T-helper 1 cell treated with Interleukin-12 subunit alpha and Interleukin-12 subunit beta and Interleukin-4 antibody, amounts not matched to agents 30 ng/mL and 1 ng/mL, for 36 hours (primary cell): Measurements from ENCODE around the gene SMAD4. TPM values are rescaled to one million over a fixed set of nuclear protein-coding genes. Genes with fewer than 3 reads are reported as not detected.
"Not testable (repeated sequence)": the region's sequence is repeated elsewhere in the genome, so short reads cannot be mapped to it uniquely, and the experiment has no call there.

ENCODE experiments used
- intact Hi-C: fragments of 100-400 bp; cut with micrococcal nuclease; formaldehyde crosslinking; loops from one replicate; pipeline ENCODE4 v1.15.1; 2024
- total RNA-seq: library from RNA; stranded (reverse); gene quantifications from 2 replicates; pipeline ENCODE4 v1.2.3, GENCODE V29; 2022

The SMAD4 gene
- total RNA-seq, 1 donor from 2014 or later: 90.7 TPM

DNA sequence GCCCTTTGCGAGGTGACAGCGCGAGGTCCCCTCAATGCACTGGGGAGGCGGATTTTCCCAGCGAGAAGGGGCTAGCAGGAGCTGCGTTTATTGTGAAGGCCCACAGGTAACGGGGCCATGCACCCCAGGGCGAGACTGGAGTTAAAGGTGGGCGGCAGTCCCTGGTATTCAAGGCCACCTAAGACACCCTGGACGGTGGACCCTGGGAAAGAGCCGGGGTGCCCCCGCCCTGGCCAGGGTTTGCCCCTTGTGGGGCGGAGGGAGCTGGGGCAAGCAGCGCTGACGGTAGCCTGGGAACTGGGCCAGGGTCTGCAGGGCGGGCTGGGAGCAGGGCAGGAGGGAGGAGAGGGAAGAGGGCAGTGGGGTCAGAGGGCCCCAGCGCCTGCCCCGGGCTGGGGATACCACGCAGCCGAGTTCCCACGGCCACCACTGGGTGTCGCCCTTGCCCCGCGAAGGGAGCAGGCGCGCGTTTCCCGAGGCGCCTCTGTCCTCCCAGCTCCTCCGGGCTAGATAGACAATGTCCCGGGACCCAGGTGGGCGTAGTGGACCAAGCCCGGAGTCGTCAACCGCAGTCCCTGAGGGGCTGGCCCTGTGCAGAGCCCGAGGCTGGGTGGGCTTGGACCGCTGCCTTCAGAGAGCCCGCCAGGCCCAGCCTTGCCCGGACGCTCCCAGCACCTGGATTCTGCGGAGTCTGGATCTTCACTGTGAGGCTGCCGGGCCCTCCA lies 80.2 kb downstream of the SMAD4 start:
- intact Hi-C loops: loop anchor here (1.0 to 2.0 kb wide), 6 partner anchors 86 to 558 kb away; no protein-coding TSS in a partner anchor

DNA sequence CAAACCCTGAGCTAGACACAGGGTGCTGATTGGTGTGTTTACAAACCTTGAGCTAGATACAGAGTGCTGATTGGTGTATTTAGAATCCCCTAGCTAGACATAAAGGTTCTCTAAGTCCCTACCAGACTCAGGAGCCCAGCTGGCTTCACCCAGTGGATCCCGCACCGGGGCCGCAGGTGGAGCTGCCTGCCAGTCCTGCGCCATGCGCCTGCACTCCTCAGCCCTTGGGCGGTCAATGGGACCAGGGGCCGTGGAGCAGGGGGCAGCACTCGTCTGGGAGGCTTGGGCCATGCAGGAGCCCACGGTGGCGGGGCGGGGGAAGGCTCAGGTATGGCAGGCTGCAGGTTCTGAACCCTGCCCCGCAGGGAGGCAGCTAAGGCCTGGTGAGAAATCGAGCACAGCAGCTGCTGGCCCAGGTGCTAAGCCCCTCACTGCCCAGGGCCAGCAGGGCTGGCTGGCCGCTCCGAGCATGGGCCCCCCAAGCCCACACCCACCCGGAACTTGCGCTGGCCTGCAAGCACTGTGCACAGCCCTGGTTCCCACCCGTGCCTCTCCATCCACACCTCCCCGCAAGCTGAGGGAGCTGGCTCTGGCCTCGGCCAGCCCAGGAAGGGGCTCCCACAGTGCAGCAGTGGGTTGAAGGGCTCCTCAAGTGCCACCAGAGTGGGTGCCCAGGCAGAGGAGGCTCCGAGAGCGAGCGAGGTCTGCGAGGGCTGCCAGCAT lies 81.8 kb downstream of the SMAD4 start:
- intact Hi-C loops: loop anchor here (2.0 kb wide), 1 partner anchor 509 kb away; no protein-coding TSS in a partner anchor

DNA sequence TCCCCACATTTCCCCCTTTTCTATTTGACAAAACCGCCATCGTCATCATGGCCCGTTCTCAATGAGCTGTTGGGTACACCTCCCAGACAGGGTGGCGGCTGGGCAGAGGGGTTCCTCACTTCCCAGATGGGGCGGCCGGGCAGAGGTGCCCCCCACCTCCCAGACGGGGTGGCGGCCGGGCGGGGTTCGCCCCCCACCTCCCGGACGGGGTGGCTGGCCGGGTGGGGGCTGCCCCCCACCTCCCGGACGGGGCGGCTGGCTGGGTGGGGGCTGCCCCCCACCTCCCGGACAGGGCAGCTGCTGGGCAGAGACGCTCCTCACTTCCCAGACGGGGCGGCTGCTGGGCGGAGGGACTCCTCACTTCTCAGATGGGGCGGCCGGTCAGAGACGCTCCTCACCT lies 87.0 kb downstream of the SMAD4 start:
- intact Hi-C loops: not testable (repeated sequence)

DNA sequence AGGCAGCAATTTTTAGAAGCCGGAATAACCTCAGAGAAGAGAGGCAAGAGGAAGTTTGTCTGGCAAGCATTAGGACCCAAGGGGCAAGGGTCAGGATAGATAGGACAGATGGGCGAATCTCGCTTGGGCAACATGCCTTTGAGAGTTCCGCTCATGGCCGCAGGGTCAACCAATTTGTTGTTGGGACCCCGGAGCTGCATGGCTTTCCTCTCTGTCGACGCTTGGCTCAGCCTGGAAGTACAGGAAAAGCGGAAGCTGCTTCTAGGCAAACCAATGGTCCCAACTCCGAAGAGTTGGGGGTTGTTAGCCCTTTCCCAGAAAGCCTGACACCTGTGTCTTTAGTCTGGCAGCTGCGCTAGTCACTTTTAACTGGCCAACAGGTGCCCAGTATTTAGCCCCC lies 89.5 kb downstream of the SMAD4 start:
- intact Hi-C loops: not testable (repeated sequence)

DNA sequence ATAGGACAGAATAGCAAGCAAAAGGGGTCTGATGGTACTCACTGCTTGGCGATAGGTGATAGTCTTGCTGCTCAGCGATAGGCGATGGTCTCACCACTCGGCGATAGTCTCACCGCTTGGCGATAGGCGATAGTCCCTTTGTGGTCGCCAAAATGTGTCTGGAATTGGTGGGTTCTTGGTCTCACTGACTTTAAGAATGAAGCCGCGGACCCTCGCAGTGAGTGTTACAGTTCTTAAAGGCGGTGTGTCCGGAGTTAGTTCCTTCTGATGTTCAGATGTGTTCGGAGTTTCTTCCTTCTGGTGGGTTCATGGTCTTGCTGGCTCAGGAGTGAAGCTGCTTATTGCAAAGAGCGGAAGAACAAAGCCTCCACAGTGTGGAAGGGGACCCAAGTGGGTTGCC lies 90.0 kb downstream of the SMAD4 start:
- intact Hi-C loops: not testable (repeated sequence)

DNA sequence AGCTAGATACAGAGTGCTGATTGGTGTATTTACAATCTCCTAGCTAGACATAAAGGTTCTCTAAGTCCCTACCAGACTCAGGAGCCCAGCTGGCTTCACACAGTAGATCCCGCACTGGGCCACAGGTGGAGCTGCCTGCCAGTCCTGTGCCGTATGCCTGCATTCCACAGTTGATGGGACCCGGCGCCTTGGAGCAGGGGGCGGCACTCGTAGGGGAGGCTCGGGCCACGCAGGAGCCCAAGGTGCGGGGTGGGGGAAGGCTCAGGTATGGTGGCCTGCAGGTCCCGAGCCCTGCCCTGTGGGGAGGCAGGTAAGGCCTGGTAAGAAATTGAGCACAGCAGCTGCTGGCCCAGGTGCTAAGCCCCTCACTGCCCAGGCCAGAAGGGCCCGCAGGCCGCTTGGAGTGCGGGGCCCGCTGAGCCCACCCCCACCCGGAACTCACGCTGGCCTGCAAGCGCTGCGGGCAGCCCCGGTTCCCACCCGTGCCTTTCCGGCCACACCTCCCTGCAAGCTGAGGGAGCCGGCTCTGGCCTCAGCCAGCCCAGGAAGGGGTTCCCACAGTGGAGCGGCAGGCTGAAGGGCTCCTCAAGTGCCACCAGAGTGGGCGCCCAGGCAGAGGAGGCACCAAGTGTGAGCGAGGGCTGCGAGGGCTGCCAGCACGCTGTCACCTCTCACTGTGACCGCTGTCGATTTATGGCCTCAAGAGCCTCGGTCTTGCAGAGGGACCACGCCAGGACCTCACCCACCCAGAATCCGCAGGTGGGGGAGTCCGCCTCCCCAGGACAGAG lies 91.0 kb downstream of the SMAD4 start:
- intact Hi-C loops: no loop called here

DNA sequence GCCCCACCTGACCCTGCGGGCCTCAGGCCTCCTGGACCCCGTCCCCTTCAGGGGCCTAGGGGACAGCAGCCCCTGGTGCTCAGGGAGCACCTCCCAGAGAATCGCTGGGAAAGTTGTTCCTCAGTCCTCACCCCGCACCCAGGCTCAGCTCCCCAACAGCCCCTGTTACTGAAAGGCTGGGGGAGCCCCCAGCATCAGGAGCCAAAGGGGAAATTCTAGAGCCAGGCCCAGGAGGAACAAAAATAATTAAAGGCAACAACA lies 91.5 kb downstream of the SMAD4 start:
- intact Hi-C loops: no loop called here

DNA sequence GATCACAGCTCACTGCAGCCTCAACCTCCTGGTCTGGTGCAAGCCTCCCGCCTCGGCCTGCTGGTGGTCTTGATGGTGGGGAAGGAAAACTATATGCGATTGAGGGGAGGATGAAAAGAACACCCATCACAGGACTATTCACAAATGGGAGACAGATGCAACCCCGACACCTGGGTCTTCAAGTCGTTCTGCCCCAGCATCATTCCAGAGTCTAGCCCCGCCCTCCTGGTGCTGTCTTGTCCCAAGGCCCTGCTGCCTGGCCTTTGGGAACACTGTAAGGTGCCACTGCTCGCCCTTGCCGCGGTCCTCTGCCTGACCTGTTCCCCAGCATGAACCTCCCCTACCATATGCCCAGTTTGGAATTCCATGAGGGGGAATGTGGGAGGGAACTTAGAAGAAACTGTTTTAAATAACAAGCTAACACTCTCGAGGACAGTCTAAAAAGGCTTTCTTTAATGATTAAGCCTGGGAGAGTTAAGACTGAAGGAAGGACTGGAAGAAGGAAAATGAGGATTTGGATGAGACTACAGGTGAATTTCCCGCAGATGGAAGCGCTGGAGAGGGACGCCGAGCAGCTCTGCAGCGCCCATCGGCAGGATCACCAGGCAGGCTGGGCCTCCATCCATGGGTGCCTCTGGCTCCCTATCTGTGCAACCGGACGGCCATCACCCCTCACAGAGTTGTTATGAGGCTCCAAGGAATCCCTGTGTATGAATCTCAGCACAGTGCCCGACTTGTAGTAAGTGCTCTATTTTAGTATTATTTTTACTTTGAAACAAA lies 92.4 kb downstream of the SMAD4 start:
- intact Hi-C loops: no loop called here

DNA sequence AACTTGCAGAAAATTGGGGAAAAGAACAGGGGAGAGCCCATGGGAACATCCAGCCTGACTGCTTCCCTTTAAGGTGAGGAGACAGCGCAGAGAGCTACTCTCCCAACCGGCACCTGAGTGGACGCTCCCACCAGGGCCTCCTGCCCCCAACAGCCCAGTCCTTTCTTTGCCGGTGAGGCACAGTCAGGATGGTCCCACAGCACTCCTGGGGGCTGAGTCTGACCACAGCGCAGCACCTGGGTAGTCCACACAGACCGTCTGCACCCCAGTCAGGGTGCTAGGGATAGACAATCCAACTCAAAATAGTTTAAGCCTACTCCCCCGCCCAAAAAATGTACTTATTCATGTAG lies 93.0 kb downstream of the SMAD4 start:
- intact Hi-C loops: no loop called here

DNA sequence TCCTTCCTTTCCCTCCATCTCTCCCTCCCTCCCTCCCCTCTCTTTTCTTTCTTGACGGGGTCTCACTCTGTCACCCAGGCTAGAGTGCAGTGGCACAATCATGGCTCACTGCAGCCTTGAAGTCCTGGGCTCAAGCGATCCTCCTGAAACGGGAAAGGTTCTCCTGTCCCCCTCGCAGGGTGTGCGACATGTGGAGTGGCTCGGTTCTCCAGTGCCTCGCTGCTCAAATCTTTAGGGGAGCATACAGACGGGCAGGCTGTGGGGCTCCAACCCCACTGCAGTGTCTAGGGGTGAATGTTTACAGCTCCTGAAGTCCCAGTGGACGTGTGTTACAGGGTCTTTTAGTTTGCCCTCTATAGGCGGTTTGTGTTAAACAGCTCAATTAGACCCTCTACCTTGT lies 93.5 kb downstream of the SMAD4 start:
- intact Hi-C loops: no loop called here

DNA sequence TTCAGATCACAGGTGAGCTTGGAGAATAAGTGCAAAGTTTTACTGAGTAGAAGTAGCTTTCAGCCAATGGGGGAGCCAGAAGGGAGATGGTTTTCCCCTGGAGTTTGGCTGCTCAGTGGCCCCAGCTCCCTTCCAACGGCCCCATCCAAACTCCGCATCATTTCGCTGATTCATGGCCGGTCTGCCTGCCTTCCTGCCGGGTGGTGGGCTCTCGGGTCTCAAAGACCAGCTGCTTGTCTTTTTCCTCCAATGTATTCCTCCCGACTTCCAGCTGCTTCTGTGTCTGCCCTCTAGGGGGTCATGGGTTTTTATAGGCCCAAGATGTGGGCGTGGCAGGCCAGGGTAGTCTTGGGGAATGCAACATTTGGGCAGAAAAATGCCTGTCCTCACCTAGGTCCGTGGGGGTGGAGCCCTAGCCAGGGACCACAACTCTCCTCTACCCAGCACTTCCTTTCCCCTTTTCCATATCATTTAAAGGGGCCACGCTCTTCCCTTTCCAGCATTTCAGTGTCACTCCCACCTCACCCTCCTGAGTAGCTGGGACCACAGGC lies 94.0 kb downstream of the SMAD4 start:
- intact Hi-C loops: no loop called here

DNA sequence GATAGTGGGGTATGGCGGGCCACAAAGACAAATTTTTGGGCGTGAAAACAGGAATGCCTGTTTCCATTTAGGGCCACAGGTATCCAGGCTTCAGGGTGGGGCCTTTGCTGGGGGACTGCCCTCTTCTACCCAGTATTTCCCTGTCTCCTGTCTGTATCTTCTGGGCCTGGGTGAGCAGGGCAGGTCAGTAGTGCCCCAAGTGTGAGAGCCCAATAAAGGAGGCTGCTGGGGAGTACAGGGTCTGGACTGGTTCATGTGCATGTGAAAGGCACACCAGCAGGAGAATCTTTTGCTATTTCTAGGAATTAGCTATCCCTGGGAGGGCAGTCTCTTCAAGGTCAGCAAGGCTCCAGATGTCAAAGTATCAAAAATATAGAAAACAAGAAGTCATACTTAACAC lies 96.0 kb downstream of the SMAD4 start:
- intact Hi-C loops: no loop called here

DNA sequence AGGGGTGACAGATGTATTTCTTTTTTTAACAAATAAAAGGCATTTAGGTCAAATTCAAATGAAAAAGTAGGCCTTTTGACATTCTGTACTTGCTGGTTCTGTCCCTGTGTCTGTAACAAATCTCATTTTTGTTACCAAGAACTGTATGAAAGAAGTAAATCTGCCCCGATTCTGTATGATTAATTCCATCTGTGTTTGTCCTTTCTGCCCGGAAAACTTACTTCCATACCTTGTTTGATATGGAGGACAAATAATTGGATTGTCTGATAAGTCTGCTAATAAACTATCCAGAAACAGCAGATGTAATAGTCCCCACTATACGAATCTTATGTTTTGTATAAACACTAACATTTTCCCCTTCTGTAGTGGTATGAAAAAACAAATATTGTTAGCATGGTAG lies 97.7 kb downstream of the SMAD4 start:
- intact Hi-C loops: no loop called here

DNA sequence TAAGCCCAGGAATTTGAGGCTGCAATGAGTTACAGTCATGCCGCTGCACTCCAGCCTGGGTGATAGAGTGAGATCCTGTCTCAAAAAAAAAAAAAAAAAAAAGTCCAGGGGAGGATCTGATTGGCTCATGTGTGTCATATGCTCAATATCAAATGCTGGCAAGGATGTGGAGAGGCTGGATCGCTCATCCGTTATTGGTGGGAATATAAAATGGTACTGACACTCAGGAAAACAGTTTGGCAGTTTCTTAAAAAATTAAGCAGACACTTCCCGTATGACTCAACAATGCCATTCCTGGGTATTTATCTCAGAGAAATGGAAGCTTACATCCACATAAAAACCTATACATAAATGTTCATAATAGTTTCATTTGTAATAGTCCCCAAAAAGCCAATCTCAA lies 98.5 kb downstream of the SMAD4 start:
- intact Hi-C loops: no loop called here

DNA sequence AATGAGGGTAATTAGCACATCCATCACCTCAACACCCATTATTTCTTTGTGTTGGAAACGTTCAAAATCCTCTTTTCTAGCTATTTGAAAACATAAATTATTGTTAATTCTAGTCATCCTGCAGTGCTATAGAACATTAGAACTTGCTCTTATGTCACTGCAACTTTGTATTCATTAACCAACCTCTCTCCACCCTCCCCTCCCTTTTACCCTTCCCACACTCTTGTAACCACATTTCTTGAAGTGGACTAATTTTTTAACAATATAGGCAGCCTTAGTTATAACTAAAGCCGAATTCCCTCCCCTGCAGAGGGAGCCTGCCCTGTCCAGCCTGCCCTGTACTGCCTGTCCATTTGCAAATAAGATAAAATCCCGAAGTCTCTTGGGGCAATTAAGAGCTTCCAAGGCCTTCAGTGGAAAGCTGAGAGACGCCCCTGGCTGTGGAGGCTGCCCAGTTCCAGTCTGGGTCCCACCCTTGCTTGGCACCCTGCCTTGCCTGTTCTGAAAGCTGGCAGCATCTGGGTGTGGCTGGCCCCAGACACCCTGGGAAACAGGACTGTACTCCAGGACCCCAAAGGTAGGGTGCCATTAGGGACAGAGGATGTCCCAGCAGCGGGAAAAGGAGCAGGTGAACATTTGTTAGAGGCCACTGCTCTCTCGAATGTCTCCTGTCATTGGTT lies 102.4 kb downstream of the SMAD4 start:
- intact Hi-C loops: no loop called here

DNA sequence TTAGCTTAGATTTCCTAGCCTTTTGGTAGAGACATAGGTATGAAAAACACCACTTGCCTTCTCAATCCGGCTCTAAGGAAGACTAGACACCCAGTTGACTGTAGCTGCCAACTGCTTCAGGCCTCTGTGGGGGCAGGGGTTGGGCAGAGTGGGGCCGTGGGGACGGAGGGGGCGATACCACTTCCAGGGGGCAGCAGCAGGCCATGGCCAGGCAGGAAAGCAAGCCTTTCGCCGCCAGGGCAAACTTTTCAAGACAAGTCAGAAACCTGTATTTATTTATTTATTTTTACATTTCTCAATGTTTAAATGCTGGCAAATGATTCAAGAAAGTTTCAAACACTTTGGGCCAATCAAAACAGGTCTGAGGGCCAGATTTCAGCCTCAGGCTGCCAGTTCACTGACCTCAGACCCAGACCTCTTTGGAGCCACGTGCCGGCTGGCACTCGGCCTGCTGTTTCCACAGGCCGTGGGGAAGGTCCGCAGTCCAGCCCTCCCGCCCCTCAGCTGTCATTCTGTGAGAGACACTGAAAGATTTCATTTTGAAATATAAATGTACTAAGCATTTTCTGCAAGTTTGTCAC lies 103.7 kb downstream of the SMAD4 start:
- intact Hi-C loops: no loop called here
